Stimulated activated naive CD8-positive, alpha-beta T cell treated with anti-CD3 and anti-CD28 coated beads, Interleukin-15, Interleukin-2, amounts not matched to agents 100 ng/mL and 50 ng/mL, for 24 hours (primary cell): Measurements from ENCODE around the gene MMAB.
A peak's percentile ranks its signal among the peaks of the same experiment; 100 is the strongest.

ENCODE experiments used
- H3K27ac Mint-ChIP-seq: one replicate; pipeline ENCODE4 v1.8.0; 2021; ENCODE audit warnings: mild to moderate bottlenecking, mixed read lengths
- H3K27me3 Mint-ChIP-seq: one replicate; pipeline ENCODE4 v1.8.0; 2021; ENCODE audit warnings: mixed read lengths
- H3K36me3 Mint-ChIP-seq: one replicate; pipeline ENCODE4 v1.8.0; 2021; ENCODE audit warnings: low read depth, mixed read lengths
- H3K4me1 Mint-ChIP-seq: one replicate; pipeline ENCODE4 v1.8.0; 2021; ENCODE audit warnings: low read depth, mixed read lengths
- H3K4me3 Mint-ChIP-seq: one replicate; pipeline ENCODE4 v1.8.0; 2021; ENCODE audit warnings: mild to moderate bottlenecking, mixed read lengths
- H3K9me3 Mint-ChIP-seq: one replicate; pipeline ENCODE4 v1.8.0; 2021; ENCODE audit warnings: mixed read lengths

Gene MMAB

GRCh38 chr12:109595321-109595902 is 22.1 kb upstream of the MMAB start:
- no peak overlapping the region for H3K4me3 Mint-ChIP-seq
- peak overlapping the region; percentile 63 for H3K27ac Mint-ChIP-seq
- H3K9me3 Mint-ChIP-seq = no peaks in the 10 kb centered on the region
- no peaks in the 10 kb centered on the region for H3K36me3 Mint-ChIP-seq
- H3K4me1 Mint-ChIP-seq = peaks cover 29% of the 10 kb centered on the region
- no peaks in the 10 kb centered on the region for H3K27me3 Mint-ChIP-seq

- Mint-ChIP-seq H3K27ac (no peak overlapping the region), H3K36me3 (no peaks in the 10 kb centered on the region), H3K9me3 (no peaks in the 10 kb centered on the region), H3K27me3 (no peaks in the 10 kb centered on the region), H3K4me1 (peaks cover 29% of the 10 kb centered on the region), H3K4me3 (no peak overlapping the region)
These were observed 21.4 kb upstream of the MMAB start for GRCh38 chr12:109594556-109595317.

DNA sequence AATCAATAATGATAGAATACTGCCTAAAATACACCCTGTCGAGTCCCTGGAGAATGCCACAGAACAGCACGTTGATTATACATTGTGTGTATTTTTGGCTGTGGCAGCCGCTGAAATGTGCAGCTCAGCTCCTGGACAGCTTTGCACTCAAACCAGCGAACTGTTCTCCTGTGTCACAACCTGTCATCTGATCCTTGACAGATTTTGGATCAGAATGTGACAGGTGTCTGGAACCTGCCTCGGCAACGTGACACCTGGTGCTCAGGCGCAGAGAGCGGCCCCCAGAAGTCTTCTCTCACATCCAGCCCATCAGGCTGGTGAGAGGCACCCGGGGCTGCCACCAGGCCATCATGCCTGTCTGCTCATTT is 19.6 kb upstream of the MMAB start:
- Mint-ChIP-seq H3K36me3 (peaks cover 8% of the 10 kb centered on the region), H3K27ac (no peak overlapping the region), H3K4me1 (peaks cover 28% of the 10 kb centered on the region), H3K27me3 (no peaks in the 10 kb centered on the region), H3K4me3 (no peak overlapping the region), H3K9me3 (no peaks in the 10 kb centered on the region)

GRCh38 chr12:109592195-109592904 is 19.0 kb upstream of the MMAB start:
- H3K27ac Mint-ChIP-seq = no peak overlapping the region
- peaks cover 8% of the 10 kb centered on the region for H3K36me3 Mint-ChIP-seq
- peaks cover 23% of the 10 kb centered on the region for H3K4me1 Mint-ChIP-seq
- H3K4me3 Mint-ChIP-seq = no peak overlapping the region
- no peaks in the 10 kb centered on the region for H3K27me3 Mint-ChIP-seq
- H3K9me3 Mint-ChIP-seq = no peaks in the 10 kb centered on the region

DNA sequence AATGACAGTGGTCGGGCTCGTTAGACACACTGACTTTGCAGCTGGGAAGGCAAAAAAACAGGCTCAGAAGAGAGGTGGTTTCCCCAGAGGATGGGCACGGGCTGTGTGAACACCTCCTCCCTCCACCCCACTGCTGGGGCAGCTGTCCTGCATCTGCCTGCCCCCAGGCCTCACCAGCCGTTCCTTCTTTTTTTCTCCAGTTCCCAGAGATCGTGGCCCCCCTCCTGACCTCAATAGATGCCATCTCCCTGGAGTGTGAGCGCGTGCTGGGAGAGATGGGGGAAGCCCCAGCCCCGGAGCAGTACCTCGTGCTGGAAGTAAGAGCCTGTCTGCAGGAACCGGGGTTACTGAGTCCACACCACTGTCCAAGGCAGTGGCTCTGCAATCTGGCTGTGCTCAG is 17.7 kb upstream of the MMAB start:
- Mint-ChIP-seq H3K36me3 (peaks cover 8% of the 10 kb centered on the region), H3K27ac (no peak overlapping the region), H3K27me3 (no peaks in the 10 kb centered on the region), H3K4me1 (peaks cover 19% of the 10 kb centered on the region), H3K4me3 (no peak overlapping the region), H3K9me3 (no peaks in the 10 kb centered on the region)

DNA sequence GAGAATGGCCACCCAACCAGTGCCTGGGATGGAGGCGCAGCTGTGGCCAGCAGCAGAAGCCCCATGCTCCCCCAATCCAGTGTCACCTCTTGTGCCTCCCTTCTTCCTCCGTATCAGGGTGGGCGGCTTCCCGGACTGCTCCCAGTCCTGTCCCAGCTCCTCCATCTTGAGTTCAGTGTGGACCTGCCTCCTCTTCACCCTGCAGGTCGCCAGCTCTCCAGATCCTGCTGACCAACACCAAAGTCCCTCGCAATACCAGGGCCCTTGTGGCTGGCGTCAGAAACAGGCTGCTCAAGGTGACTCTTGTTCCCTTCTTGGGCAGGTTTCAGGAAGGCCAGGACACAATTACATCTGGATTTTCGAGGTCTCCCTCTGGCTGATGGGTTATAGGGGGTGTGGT is 17.3 kb upstream of the MMAB start:
- H3K36me3 Mint-ChIP-seq = peaks cover 8% of the 10 kb centered on the region
- no peaks in the 10 kb centered on the region for H3K27me3 Mint-ChIP-seq
- no peak overlapping the region for H3K27ac Mint-ChIP-seq
- no peak overlapping the region for H3K4me3 Mint-ChIP-seq
- H3K4me1 Mint-ChIP-seq = peaks cover 14% of the 10 kb centered on the region
- no peaks in the 10 kb centered on the region for H3K9me3 Mint-ChIP-seq

DNA sequence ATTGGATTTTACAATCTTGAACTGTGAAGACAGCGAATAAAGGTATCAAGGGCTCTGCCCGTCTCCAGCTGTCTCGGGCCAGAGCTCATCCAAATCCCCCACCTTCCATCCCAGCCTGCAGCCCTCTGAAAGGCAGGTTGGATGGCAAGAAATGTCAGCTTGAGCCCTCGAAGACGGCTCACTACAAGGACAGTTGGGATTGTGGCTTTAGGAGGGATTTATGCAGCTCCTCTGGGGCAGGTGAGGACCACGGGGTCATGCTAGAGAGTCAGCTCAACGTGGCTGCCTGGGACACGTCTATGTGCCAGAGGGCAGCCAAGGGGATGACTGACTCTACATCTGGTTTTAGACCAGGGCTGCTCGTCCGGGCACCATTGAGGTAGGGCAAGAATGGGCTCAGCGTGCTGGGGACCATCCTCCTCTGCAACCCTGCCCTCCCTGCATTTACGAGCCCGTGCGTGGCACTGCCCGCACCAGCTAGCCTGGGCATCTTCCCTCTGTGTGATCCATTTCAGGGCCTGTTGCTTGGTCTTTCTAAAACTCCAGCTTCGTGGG is 16.5 kb upstream of the MMAB start:
- peaks cover 6% of the 10 kb centered on the region for H3K4me1 Mint-ChIP-seq
- peaks cover 8% of the 10 kb centered on the region for H3K36me3 Mint-ChIP-seq
- no peaks in the 10 kb centered on the region for H3K27me3 Mint-ChIP-seq
- no peak overlapping the region for H3K27ac Mint-ChIP-seq
- H3K4me3 Mint-ChIP-seq = no peak overlapping the region
- no peaks in the 10 kb centered on the region for H3K9me3 Mint-ChIP-seq

DNA sequence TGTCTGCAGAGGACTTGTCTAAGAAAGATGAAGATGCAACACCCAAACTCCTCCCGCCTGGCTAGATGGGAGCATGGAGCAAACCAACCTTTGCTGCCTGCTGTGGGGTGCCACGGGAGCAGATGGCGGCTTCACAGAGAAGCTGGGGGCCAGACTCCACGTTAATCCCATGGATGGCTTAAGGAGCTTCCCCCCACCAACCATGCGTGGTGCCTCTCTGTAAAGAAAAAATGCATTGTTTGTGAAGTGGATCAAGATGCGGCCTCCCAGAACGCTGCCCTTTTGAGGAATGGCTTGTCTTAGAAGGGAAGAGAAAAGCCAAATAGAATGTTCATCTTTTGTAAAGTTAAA is 15.9 kb upstream of the MMAB start:
- Mint-ChIP-seq H3K4me1 (peaks cover under 1% of the 10 kb centered on the region), H3K9me3 (no peaks in the 10 kb centered on the region), H3K27me3 (no peaks in the 10 kb centered on the region), H3K27ac (no peak overlapping the region), H3K4me3 (no peak overlapping the region), H3K36me3 (peaks cover 9% of the 10 kb centered on the region)

DNA sequence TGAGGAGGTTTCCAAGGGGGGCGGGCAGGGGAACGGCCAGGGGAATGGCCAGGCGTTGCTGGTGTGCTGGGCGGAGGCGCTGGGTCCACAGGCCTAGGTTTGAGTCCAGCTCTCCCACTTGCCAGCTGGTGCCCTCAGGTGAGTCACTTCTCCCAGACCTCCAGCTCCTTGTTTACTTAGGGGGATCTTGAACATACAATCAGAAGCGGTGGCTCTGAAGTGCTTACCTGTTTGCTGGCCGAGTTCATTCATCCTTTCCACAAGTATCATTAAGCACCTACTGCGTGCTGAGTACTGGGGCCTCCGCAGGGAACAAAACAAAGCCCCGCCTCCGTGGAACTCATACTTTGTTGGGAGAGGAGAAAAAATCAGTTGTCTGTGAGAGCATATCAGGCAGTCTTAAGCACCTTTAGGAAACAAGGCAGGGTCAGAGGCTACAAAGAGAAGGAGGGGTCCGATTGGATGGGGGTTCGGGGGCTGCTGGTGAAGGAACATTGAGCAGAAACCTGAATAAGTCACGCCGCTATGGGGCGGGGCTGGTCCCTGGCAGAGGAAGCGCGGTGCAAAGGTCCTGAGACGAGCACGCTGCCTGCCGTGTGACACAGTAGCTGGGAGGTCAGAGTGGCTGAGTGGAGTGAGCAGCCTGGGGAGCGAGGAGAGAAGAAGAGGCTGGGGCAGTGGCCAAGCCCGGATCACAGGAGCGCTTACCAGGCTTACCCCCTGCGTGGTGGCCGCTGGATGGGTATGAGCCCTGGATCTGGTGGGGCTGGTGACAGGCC is 15.3 kb upstream of the MMAB start:
- Mint-ChIP-seq H3K4me1 (no peaks in the 10 kb centered on the region), H3K9me3 (no peaks in the 10 kb centered on the region), H3K27ac (no peak overlapping the region), H3K4me3 (no peak overlapping the region), H3K36me3 (peaks cover 14% of the 10 kb centered on the region), H3K27me3 (no peaks in the 10 kb centered on the region)

DNA sequence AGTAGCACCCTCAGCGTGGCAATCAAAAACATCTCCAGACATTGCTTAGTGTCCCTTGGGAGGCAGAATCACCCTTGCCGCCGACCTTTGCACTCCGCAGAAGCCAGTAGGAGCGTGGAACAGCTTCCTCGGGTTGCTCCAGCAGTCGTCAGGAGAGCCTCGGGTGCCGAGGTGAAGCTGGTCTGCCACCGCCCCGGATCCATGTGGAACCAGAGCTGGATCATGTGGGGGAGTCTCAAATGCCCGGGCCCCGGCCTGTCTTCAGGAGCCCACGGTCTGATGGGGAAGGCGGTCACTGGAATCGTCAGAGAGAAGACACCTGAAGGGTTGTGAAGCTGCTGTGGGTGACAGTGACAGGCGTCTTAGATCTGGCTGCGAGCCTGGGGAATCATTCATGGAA is 14.6 kb upstream of the MMAB start:
- Mint-ChIP-seq H3K4me3 (no peak overlapping the region), H3K9me3 (no peaks in the 10 kb centered on the region), H3K27me3 (no peaks in the 10 kb centered on the region), H3K36me3 (peaks cover 15% of the 10 kb centered on the region), H3K27ac (no peak overlapping the region), H3K4me1 (no peaks in the 10 kb centered on the region)

GRCh38 chr12:109586385-109587296 is 13.3 kb upstream of the MMAB start:
- H3K27me3 Mint-ChIP-seq = no peaks in the 10 kb centered on the region
- no peak overlapping the region for H3K27ac Mint-ChIP-seq
- H3K4me1 Mint-ChIP-seq = no peaks in the 10 kb centered on the region
- H3K36me3 Mint-ChIP-seq = peaks cover 15% of the 10 kb centered on the region
- H3K9me3 Mint-ChIP-seq = no peaks in the 10 kb centered on the region
- H3K4me3 Mint-ChIP-seq = no peak overlapping the region

DNA sequence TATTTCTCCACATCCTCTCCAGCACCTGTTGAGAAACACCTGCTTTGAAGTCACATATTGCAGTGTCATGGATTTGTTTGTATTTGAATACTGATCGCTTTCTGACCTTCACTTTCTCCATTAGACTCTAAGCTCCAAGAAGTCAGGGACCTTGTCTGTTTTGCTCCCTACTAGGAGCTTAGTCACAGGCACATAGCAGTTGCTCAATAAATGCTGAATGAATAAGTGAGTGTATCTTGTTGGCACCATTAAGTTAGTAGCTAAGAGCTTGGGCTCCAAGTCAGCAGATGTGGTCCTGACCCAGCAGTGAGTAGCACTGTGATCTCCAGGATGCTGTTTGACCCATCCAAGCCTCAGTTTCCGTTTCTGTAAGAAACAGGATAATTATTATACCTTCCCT is 10.4 kb upstream of the MMAB start:
- Mint-ChIP-seq H3K27ac (no peak overlapping the region), H3K36me3 (peaks cover 20% of the 10 kb centered on the region)

DNA sequence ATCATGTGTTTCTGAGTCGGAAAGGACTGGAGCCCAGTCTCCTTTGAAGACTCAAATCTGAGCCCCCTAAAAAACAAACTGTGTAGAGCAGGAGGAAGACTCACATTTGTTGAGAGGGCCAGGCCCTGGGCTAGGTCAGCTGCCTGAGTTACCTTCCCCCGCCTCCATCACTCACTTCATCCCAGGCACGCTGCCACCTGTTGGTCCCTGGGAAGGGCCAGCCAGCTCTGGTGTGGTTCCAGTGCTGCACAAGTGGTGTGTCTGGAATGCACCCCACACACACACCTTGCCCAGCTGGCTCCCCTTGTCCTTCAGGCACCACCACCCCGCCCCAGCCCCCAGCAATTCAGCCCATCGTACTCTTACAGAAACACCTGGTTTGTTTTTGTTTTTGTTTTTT is 9.3 kb upstream of the MMAB start:
- Mint-ChIP-seq H3K4me3 (no peak overlapping the region), H3K27me3 (no peaks in the 10 kb centered on the region), H3K4me1 (no peaks in the 10 kb centered on the region), H3K27ac (no peak overlapping the region), H3K9me3 (no peaks in the 10 kb centered on the region), H3K36me3 (peaks cover 22% of the 10 kb centered on the region)

More for the DNA sequence above, 10.4 kb upstream of the MMAB start:
- Mint-ChIP-seq H3K4me1 (no peaks in the 10 kb centered on the region), H3K4me3 (no peak overlapping the region), H3K9me3 (no peaks in the 10 kb centered on the region), H3K27me3 (no peaks in the 10 kb centered on the region)

GRCh38 chr12:109581856-109582255 is 8.6 kb upstream of the MMAB start:
- Mint-ChIP-seq H3K36me3 (peaks cover 22% of the 10 kb centered on the region), H3K27ac (no peak overlapping the region), H3K27me3 (no peaks in the 10 kb centered on the region), H3K9me3 (no peaks in the 10 kb centered on the region), H3K4me3 (no peak overlapping the region), H3K4me1 (no peaks in the 10 kb centered on the region)
